Fibroblast of lung (primary cell): ENCODE data around the gene DLG2. TPM values are rescaled to one million over a fixed set of nuclear protein-coding genes. Genes with fewer than 3 reads are reported as not detected.
A peak's percentile ranks its signal among the peaks of the same experiment; 100 is the strongest.

ENCODE experiments used
- DNase-seq, 2 donors: peaks; one replicate each; pipeline versions ENCODE4 v3.0.0 to v3.0.0-alpha.2; 2010; ENCODE audit warnings: low read depth in 2 of 2
- H2AFZ ChIP-seq: 2 replicates; pipeline ENCODE4 v1.5.1; 2012; ENCODE audit warnings: low read length, control low read depth, inconsistent platforms
- H3K27ac ChIP-seq: 2 replicates; pipeline ENCODE4 v1.5.1; 2011; ENCODE audit warnings: low read length, control low read depth; ENCODE audit not compliant: insufficient read depth
- H3K27me3 ChIP-seq: 2 replicates; pipeline ENCODE4 v1.5.1; 2011; ENCODE audit warnings: mild to moderate bottlenecking, low read length; ENCODE audit not compliant: control insufficient read depth, insufficient read depth
- H3K36me3 ChIP-seq: 2 replicates; pipeline ENCODE4 v1.5.1; 2011; ENCODE audit warnings: low read length; ENCODE audit not compliant: control insufficient read depth, insufficient read depth
- H3K4me1 ChIP-seq: 2 replicates; pipeline ENCODE4 v1.5.1; 2011; ENCODE audit warnings: low read length; ENCODE audit not compliant: control insufficient read depth, insufficient read depth; ENCODE audit errors: extremely low read depth
- H3K4me2 ChIP-seq: 2 replicates; pipeline ENCODE4 v1.5.1; 2011; ENCODE audit warnings: low read length, control low read depth; ENCODE audit not compliant: insufficient read depth; ENCODE audit errors: extremely low read depth
- H3K4me3 ChIP-seq, 4 experiments: fragments of 200-600 bp in 1 of 4; sonication (generic) in 1 of 4; replicated peaks in 1 of 4; 2 replicates each; pipeline ENCODE4 v1.5.1; 2011 to 2016; ENCODE audit warnings: low read length in 4 of 4, low read depth in 3 of 4, mild to moderate bottlenecking in 3 of 4, control low read depth in 2 of 4, inconsistent platforms in 1 of 4, mixed read lengths in 1 of 4; ENCODE audit not compliant: insufficient read depth in 1 of 4; ENCODE audit errors: control extremely low read depth in 1 of 4
- H3K79me2 ChIP-seq: 2 replicates; pipeline ENCODE4 v1.5.1; 2012; ENCODE audit warnings: mild to moderate bottlenecking, low read length, inconsistent platforms; ENCODE audit not compliant: control insufficient read depth, insufficient read depth
- H3K9ac ChIP-seq: 2 replicates; pipeline ENCODE4 v1.5.1; 2011; ENCODE audit warnings: mild to moderate bottlenecking, low read length, control low read depth; ENCODE audit not compliant: insufficient read depth
- H3K9me3 ChIP-seq: 2 replicates; pipeline ENCODE4 v1.5.1; 2012; ENCODE audit warnings: low read depth, low read length; ENCODE audit not compliant: control insufficient read depth, insufficient read depth
- H4K20me1 ChIP-seq: 2 replicates; pipeline ENCODE4 v1.5.1; 2011; ENCODE audit warnings: low read length; ENCODE audit not compliant: control insufficient read depth, insufficient read depth; ENCODE audit errors: extremely low read depth
- CTCF ChIP-seq, 2 donors: IDR thresholded peaks in 1 of 2; conservative IDR thresholded peaks in 1 of 2; 1 replicate in 1 of 2; 2 replicates in 1 of 2; pipeline ENCODE4 v1.5.1; 2011 to 2012; ENCODE audit warnings: low read length in 2 of 2, control low read depth in 1 of 2, inconsistent platforms in 1 of 2, low read depth in 1 of 2, mild to moderate bottlenecking in 1 of 2
- EZH2 ChIP-seq: IDR thresholded peaks from 2 replicates; pipeline ENCODE4 v1.5.1; 2012; ENCODE audit warnings: low read length, control low read depth, mild to moderate bottlenecking; ENCODE audit errors: missing control alignments
- polyA plus RNA-seq, 2 donors: library from polyadenylated mRNA; depleted of rRNA in 1 of 2; stranded (reverse) in 1 of 2; unstranded in 1 of 2; fragments of >200 nt; gene quantifications; 2 replicates each; pipeline ENCODE4 v1.2.1, GENCODE V29; 2011 to 2012; ENCODE audit warnings: missing spikeins in 1 of 2
- total RNA-seq: library from RNA; depleted of rRNA; stranded (reverse); fragments of >200 nt; gene quantifications from 2 replicates; pipeline ENCODE4 v1.2.1, GENCODE V29; 2014

The DLG2 gene
- total and polyA plus RNA-seq, 2 donors (not counting 1 experiment from before 2014, with no cell fraction given): 0.77 to 2.3 TPM

- no peak overlapping the region for H2AFZ ChIP-seq
- no peaks in the 10 kb centered on the region for H4K20me1 ChIP-seq
- H3K9ac ChIP-seq: no peak overlapping the region
- TF ChIP-seq EZH2: no peak
- TF ChIP-seq CTCF (conservative IDR thresholded peaks at IDR 0.05 in 1 of 2, IDR thresholded peaks at IDR 0.05 in 1 of 2; ENCODE audit: low read depth in 1 of 2, low read length in 2 of 2): no peak
- no peaks in the 10 kb centered on the region for H3K27me3 ChIP-seq
- no peak overlapping the region for H3K4me2 ChIP-seq
- peak in 1 of 2 donors; percentile 3 for DNase-seq
- H3K4me1 ChIP-seq: no peaks in the 10 kb centered on the region
- no peaks in the 10 kb centered on the region for H3K9me3 ChIP-seq
- no peak overlapping the region for H3K4me3 ChIP-seq
- no peak overlapping the region for H3K27ac ChIP-seq
- H3K36me3 ChIP-seq: no peaks in the 10 kb centered on the region
- H3K79me2 ChIP-seq: no peaks in the 10 kb centered on the region
These were observed 1171.5 kb downstream of the DLG2 start for GRCh38 chr11:84455691-84456090.

- Histone ChIP-seq H3K4me2 (no peak overlapping the region), H3K27ac (no peak overlapping the region), H4K20me1 (no peaks in the 10 kb centered on the region), H3K79me2 (no peaks in the 10 kb centered on the region), H2AFZ (no peak overlapping the region), H3K9me3 (no peaks in the 10 kb centered on the region), H3K9ac (no peak overlapping the region), H3K4me1 (no peaks in the 10 kb centered on the region), H3K27me3 (no peaks in the 10 kb centered on the region), H3K36me3 (no peaks in the 10 kb centered on the region), H3K4me3 (no peak overlapping the region)
- no peak for DNase-seq
- no peak for TF ChIP-seq CTCF (conservative IDR thresholded peaks at IDR 0.05 in 1 of 2, IDR thresholded peaks at IDR 0.05 in 1 of 2; ENCODE audit: low read depth in 1 of 2, low read length in 2 of 2)
- TF ChIP-seq EZH2: no peak
These were observed 1174.9 kb downstream of the DLG2 start for GRCh38 chr11:84452211-84452610.

GRCh38 chr11:84438565-84438964, 1188.6 kb downstream of the DLG2 start:
- no peak for DNase-seq
- no peak for TF ChIP-seq EZH2
- TF ChIP-seq CTCF (conservative IDR thresholded peaks at IDR 0.05 in 1 of 2, IDR thresholded peaks at IDR 0.05 in 1 of 2; ENCODE audit: low read depth in 1 of 2, low read length in 2 of 2): no peak

More at GRCh38 chr11:84438565-84438964, 1188.6 kb downstream of the DLG2 start:
- Histone ChIP-seq H3K27ac (no peak overlapping the region), H2AFZ (no peak overlapping the region), H4K20me1 (no peaks in the 10 kb centered on the region), H3K27me3 (no peaks in the 10 kb centered on the region), H3K4me2 (no peak overlapping the region), H3K4me1 (no peaks in the 10 kb centered on the region), H3K79me2 (no peaks in the 10 kb centered on the region), H3K9ac (no peak overlapping the region), H3K4me3 (no peak overlapping the region), H3K36me3 (no peaks in the 10 kb centered on the region), H3K9me3 (no peaks in the 10 kb centered on the region)
